ENCODE results near the gene PTPRS. TPM values are rescaled to one million over a fixed set of nuclear protein-coding genes. Genes with fewer than 3 reads are reported as not detected.

The PTPRS gene
- 12.4 and 29.7 TPM in 2 replicates for total RNA-seq

GRCh38 chr19:5340637-5341447 lies at the start of gene PTPRS:
TSS of gene PTPRS (minus strand) at chr19:5340812. CDS start at chr19:5286140, 54,672 bp downstream.

Other genes with a start within 250 kb of the PTPRS start
- gene ZNRF4, start 114.6 kb upstream of the PTPRS start, total RNA-seq, result not detected in 2 replicates
- 1.1 and 4.1 TPM in 2 replicates for gene TINCR, start 227.1 kb upstream of the PTPRS start, total RNA-seq

Measured in hair follicular keratinocyte (primary cell).